Measurements from ENCODE around the gene ST8SIA6.
"Not testable (repeated sequence)": the region's sequence is repeated elsewhere in the genome, so short reads cannot be mapped to it uniquely, and the experiment has no call there.

Gene ST8SIA6

GRCh38 chr10:17444388-17444714 is 10.0 kb downstream of the ST8SIA6 start:
- peak overlapping the region; percentile 43 for H3K27ac Mint-ChIP-seq
- H3K4me3 Mint-ChIP-seq, result no peak overlapping the region
- peaks cover 41% of the 10 kb centered on the region for H3K9me3 Mint-ChIP-seq
- no peak for DNase-seq
- H3K36me3 Mint-ChIP-seq (ENCODE audit: low read depth), result peaks cover 53% of the 10 kb centered on the region
- H3K4me1 Mint-ChIP-seq, result peaks cover 34% of the 10 kb centered on the region
- no peak for TF ChIP-seq CTCF (IDR thresholded peaks at IDR 0.05)
- H3K27me3 Mint-ChIP-seq (ENCODE audit: low read depth, poor library complexity), result peaks cover 6% of the 10 kb centered on the region

GRCh38 chr10:17443707-17444387 is 10.5 kb downstream of the ST8SIA6 start:
- TF ChIP-seq CTCF (IDR thresholded peaks at IDR 0.05), result no peak
- peaks cover 6% of the 10 kb centered on the region for H3K27me3 Mint-ChIP-seq (ENCODE audit: low read depth, poor library complexity)

GRCh38 chr10:17438583-17438982 is 15.8 kb downstream of the ST8SIA6 start:
- Mint-ChIP-seq H3K27me3 (ENCODE audit: low read depth, poor library complexity) (no peaks in the 10 kb centered on the region), H3K27ac (peak overlapping the region; percentile 13), H3K36me3 (ENCODE audit: low read depth) (peaks cover 32% of the 10 kb centered on the region), H3K4me3 (no peak overlapping the region), H3K9me3 (peaks cover 18% of the 10 kb centered on the region), H3K4me1 (peaks cover 36% of the 10 kb centered on the region)
- TF ChIP-seq CTCF (IDR thresholded peaks at IDR 0.05), result no peak
- DNase-seq, result no peak

More at GRCh38 chr10:17443707-17444387, 10.5 kb downstream of the ST8SIA6 start:
- peak overlapping the region; percentile 19 for H3K27ac Mint-ChIP-seq
- no peak overlapping the region for H3K4me3 Mint-ChIP-seq
- H3K9me3 Mint-ChIP-seq, result peaks cover 38% of the 10 kb centered on the region
- DNase-seq, result no peak
- H3K36me3 Mint-ChIP-seq (ENCODE audit: low read depth), result peaks cover 48% of the 10 kb centered on the region
- peaks cover 35% of the 10 kb centered on the region for H3K4me1 Mint-ChIP-seq

GRCh38 chr10:17436578-17436977 is 17.8 kb downstream of the ST8SIA6 start:
- Mint-ChIP-seq H3K36me3 (ENCODE audit: low read depth) (peaks cover 32% of the 10 kb centered on the region), H3K4me1 (peaks cover 37% of the 10 kb centered on the region), H3K9me3 (peaks cover 18% of the 10 kb centered on the region)
- not testable (repeated sequence) for H3K4me3 Mint-ChIP-seq; DNase-seq; H3K27me3 Mint-ChIP-seq (ENCODE audit: low read depth, poor library complexity); H3K27ac Mint-ChIP-seq

- Mint-ChIP-seq H3K4me1 (peaks cover 42% of the 10 kb centered on the region), H3K4me3 (no peak overlapping the region), H3K9me3 (peaks cover 16% of the 10 kb centered on the region), H3K27me3 (ENCODE audit: low read depth, poor library complexity) (no peaks in the 10 kb centered on the region), H3K27ac (no peak overlapping the region), H3K36me3 (ENCODE audit: low read depth) (peaks cover 31% of the 10 kb centered on the region)
- DNase-seq, result no peak
- no peak for TF ChIP-seq CTCF (IDR thresholded peaks at IDR 0.05)
These were observed 18.4 kb downstream of the ST8SIA6 start for GRCh38 chr10:17435953-17436352.

- no peak overlapping the region for H3K4me3 Mint-ChIP-seq
- H3K27ac Mint-ChIP-seq, result peak overlapping the region; percentile 7
- H3K27me3 Mint-ChIP-seq (ENCODE audit: low read depth, poor library complexity), result no peaks in the 10 kb centered on the region
- H3K9me3 Mint-ChIP-seq, result peaks cover 10% of the 10 kb centered on the region
- peaks cover 25% of the 10 kb centered on the region for H3K36me3 Mint-ChIP-seq (ENCODE audit: low read depth)
- no peak for DNase-seq
- TF ChIP-seq CTCF (IDR thresholded peaks at IDR 0.05), result no peak
- H3K4me1 Mint-ChIP-seq, result peaks cover 48% of the 10 kb centered on the region
These were observed 19.2 kb downstream of the ST8SIA6 start for GRCh38 chr10:17435187-17435586.

Data from nephron progenitor cell (in vitro differentiated cells).